VCaP (cell line): ENCODE results near the gene RAB25.

ENCODE experiments used
- H3K27ac ChIP-seq: fragments of 450-650 bp; 2 replicates; pipeline ENCODE4 v1.5.1; 2017
- TF ChIP-seq, protein P1 (sequence below): fragments of 450-650 bp; conservative IDR thresholded peaks from 2 replicates; pipeline ENCODE4 v1.5.1; 2017; ENCODE audit warnings: mild to moderate bottlenecking, moderate library complexity

The RAB25 gene

DNA sequence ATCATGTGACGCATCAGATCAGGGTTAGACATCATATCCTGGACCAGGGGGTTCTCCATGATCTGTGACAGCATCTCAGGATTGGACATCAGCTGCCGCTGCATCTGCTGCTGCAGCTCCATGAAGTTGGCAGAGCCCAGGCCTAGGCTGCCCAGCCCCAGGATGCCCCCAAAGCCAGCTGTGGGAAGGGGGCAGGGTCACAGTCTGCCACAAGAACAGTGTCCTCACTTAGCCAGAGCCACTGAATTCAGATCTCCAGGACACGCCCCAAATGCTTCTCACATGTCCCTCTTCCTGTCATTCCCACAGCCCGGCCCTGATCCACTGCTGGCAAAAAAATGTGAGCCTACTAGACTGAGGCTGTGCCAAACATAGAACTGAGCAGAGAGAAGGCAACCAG lies 10.6 kb upstream of the RAB25 start:
- no peak overlapping the region for H3K27ac ChIP-seq
- TF ChIP-seq, protein P1, sequence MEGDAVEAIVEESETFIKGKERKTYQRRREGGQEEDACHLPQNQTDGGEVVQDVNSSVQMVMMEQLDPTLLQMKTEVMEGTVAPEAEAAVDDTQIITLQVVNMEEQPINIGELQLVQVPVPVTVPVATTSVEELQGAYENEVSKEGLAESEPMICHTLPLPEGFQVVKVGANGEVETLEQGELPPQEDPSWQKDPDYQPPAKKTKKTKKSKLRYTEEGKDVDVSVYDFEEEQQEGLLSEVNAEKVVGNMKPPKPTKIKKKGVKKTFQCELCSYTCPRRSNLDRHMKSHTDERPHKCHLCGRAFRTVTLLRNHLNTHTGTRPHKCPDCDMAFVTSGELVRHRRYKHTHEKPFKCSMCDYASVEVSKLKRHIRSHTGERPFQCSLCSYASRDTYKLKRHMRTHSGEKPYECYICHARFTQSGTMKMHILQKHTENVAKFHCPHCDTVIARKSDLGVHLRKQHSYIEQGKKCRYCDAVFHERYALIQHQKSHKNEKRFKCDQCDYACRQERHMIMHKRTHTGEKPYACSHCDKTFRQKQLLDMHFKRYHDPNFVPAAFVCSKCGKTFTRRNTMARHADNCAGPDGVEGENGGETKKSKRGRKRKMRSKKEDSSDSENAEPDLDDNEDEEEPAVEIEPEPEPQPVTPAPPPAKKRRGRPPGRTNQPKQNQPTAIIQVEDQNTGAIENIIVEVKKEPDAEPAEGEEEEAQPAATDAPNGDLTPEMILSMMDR = no peak

DNA sequence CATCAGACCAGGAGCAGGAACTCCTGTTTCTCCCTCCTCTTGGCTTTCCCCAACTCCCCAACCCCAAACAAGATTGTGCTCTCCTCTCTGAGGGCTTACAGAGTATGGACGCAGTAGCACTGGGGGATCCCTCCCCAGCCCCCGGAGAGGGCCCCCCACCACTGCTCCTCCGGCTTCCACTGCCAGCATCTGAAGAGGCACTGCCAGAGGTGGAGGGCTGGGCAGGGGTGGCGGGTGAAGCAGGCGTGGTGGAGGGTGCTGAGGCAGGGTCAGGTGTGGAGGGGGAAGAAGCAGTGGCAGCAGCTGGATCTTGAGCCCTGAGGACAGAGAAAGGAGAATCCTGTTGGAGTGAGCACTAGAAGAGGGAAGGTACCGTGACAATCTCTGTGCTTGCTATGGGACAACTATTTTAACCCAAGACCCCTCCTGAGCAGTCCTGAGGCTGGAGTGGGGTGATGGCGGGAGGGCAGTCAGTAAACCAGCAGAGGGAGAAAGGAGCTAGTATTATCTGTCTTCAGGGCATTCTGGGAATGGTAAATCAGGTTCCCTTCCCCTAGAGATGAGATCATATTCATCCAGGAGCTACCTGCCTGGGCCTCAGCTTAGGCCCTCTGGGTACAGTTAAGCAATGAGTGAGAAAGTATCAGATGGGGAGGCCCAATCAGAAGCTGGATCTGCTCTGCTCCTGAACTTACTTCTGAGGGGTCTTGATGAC lies 9.8 kb upstream of the RAB25 start:
- TF ChIP-seq, protein P1 = no peak
- no peak overlapping the region for H3K27ac ChIP-seq

DNA sequence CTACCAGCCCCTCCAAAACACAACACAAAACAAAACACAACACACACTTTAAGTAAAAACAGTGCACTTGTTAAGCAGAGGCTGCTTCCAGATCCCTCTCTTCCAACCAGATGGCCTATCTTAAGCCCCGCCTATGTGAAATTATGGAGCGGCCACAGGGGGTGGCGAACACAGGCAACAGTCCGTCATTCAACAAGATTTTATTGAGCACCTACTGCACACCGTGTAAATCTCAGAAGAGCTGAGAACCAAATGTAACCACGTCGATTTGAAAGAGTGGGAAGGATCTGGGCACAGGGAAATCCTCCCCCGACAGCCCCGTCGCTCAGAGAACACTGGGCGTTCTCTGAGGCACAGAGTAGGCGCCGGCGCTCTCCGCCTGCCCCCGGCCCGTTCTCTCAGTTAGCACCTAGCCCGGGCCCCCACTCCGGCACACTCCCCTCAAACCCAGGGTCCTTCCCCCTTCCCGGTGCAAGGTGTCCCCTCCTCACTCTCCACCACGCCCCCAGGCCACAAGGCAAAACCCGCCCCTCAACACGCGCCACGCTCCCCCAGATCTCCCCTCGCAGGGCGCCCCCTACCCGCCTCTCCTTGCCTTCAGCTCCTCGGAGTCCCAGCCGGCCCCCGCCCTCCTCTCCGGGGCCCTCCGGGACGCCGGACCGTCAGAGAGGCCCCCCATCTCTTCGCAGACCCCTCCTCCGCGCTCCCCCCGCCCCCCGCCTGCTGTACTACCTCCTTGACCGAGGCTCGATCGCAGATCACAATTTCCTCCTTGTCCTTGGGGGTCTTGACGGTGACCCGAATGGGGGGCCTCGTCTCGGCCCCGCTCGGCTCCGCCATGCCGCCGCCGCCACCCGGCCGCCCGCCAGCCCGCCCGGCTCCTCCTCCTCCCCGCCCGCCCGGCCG lies 7.8 kb upstream of the RAB25 start:
- TF ChIP-seq, protein P1 = no peak
- H3K27ac ChIP-seq = peak overlapping the region; percentile 97

DNA sequence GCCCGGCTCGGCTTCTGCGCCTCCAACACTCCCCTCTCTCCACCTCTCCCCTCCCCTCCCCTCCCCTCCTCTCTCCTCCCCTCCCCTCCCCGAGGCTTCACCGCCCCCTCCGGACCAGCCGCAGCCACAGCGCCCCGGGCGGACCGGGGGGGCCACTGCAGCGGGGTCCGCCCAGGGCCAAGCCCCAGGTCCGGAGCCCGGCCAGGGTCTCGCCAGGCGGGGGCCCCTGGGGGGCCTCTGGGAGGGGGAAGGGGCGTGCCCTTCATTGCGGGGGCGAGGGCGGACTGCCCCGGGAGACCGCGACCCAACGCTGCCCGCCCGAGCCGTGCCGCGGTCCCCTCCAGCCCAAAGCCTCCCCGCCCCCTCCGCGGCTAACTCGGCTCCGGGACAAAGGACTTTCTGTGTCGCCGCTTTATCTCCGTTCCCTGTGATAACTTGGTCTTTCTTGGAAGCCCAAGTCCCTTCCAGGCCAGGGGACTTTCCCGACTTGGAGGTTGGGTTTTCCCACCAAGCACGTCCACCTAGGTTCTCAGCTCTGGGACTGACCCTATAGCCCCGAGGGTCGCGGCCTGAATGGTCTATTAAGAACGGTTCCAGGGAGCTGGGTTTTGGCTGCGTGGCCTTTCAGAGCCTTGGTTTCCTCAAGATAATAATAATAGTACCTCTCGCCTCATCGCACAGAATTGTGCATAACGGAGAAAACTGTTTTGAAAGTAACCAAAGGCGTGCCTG lies 7.0 kb upstream of the RAB25 start, which contains the start of gene UBQLN4:
Gene UBQLN4 (minus strand): TSS at position 31 of the 732 bp plus-strand sequence. CDS start 97 bp downstream, outside the sequence.
- peak within 1 kb of the TSS; percentile 97 for H3K27ac ChIP-seq
- TF ChIP-seq, protein P1 = peak; percentile 75

DNA sequence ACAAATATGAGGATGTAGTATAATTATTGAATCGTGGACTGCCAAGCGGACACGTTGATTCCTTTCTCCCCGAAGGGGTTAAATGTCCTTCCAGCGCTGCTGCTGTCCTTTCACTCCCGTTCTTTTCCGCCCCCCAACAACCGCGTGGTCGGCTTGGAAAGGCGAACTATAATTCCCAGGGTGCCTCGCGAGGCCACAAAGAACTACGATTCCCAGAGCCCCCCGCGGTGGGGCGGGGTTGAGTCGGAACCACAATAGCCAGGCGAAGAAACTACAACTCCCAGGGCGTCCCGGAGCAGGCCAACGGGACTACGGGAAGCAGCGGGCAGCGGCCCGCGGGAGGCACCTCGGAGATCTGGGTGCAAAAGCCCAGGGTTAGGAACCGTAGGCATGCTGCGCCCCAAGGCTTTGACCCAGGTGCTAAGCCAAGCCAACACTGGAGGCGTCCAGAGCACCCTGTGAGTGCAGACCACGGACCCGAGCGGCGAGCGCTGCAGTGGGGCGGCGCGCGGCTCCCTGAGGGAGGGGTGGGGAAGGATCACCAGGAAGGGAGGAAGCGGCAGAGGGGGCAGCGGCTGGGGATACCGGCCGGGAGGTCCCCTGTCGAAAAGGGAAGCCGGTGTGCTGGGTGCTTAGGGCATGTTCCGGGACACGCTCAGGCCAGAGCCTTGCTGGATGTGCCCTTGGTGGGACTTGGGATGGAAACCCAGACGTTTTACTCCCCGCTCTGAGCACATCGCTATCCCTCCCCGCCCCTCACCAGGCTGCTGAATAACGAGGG lies 6.3 kb upstream of the RAB25 start, which contains the start of gene LAMTOR2:
Gene LAMTOR2 (plus strand): TSS at position 283 of the 781 bp plus-strand sequence. CDS start 108 bp downstream, at position 391.
- peak within 1 kb of the TSS; percentile 97 for H3K27ac ChIP-seq
- TF ChIP-seq, protein P1 = no peak

DNA sequence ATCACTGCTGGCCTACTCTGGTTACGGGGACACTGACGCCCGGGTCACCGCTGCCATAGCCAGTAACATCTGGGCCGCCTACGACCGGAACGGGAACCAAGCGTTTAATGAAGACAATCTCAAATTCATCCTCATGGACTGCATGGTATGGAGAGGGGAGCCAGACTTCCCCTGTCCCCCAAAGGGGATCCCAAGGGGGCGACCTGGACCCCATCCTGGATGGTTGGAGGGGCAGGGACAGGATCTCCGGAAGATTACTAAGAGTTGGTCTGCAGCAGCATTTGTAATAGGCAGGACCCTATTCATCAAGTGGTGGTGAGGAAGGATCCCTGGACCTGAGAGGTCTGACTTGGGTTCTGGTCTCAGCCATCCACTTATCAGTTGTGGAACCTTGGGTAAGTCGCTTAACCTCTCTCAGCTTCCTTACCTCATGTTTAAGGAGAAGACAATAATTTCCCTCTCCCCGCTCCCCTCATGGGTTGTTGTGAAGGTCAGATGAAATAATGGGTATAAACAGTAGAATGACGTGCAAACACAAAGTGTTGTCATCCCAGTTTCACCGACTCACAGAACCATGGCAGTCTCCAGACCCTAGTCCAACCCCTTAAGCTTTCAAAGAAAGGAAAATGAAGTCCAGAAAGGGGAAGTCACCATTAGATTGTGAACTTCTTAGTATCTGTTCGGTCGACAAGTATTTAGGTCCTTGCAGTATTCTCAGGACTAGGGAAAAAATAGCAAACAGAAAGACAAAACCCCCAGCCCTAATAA lies 5.5 kb upstream of the RAB25 start:
- H3K27ac ChIP-seq = peak overlapping the region; percentile 97; the same call in 1 of the 2 replicates
- TF ChIP-seq, protein P1 = no peak
